Measurements from ENCODE around the gene CDKL4.
"Not testable (repeated sequence)": the region's sequence is repeated elsewhere in the genome, so short reads cannot be mapped to it uniquely, and the experiment has no call there.

Gene CDKL4

GRCh38 chr2:39243469-39244123, at the start of gene CDKL4:
Gene CDKL4 (minus strand): TSS chr2:39243970.
- no peak for DNase-seq

GRCh38 chr2:39290433-39290832, 46.7 kb upstream of the CDKL4 start:
- no peak for DNase-seq

GRCh38 chr2:39289609-39290008, 45.8 kb upstream of the CDKL4 start:
- no peak for DNase-seq

- DNase-seq: no peak
Measured at GRCh38 chr2:39283561-39283960, 39.8 kb upstream of the CDKL4 start.

GRCh38 chr2:39281391-39281790, 37.6 kb upstream of the CDKL4 start:
- DNase-seq: no peak

- no peak for DNase-seq
Measured at GRCh38 chr2:39275016-39275415, 31.2 kb upstream of the CDKL4 start.

- DNase-seq: no peak
Measured at GRCh38 chr2:39269941-39270340, 26.2 kb upstream of the CDKL4 start.

GRCh38 chr2:39266916-39267434, 23.2 kb upstream of the CDKL4 start:
- DNase-seq: no peak

- DNase-seq: no peak
Measured at GRCh38 chr2:39266139-39266805, 22.5 kb upstream of the CDKL4 start.

- DNase-seq: peak; percentile 15
Measured at GRCh38 chr2:39265315-39265714, 21.5 kb upstream of the CDKL4 start.

- no peak for DNase-seq
Measured at GRCh38 chr2:39264733-39265132, 21.0 kb upstream of the CDKL4 start.

- DNase-seq: no peak
Measured at GRCh38 chr2:39260087-39260486, 16.3 kb upstream of the CDKL4 start.

- DNase-seq: no peak
Measured at GRCh38 chr2:39256040-39256439, 12.3 kb upstream of the CDKL4 start.

- DNase-seq: no peak
Measured at GRCh38 chr2:39252888-39253518, 9.2 kb upstream of the CDKL4 start.

GRCh38 chr2:39247512-39248043, 3.8 kb upstream of the CDKL4 start:
- DNase-seq: peak; percentile 51

GRCh38 chr2:39246382-39246980, 2.7 kb upstream of the CDKL4 start:
- DNase-seq: no peak

GRCh38 chr2:39244963-39245625, 1.3 kb upstream of the CDKL4 start:
- DNase-seq: not testable (repeated sequence)

GRCh38 chr2:39244241-39244862, 582 bp upstream of the CDKL4 start:
- not testable (repeated sequence) for DNase-seq

- DNase-seq: no peak
Measured at GRCh38 chr2:39241588-39241987, 2.2 kb downstream of the CDKL4 start.

- DNase-seq: no peak
Measured at GRCh38 chr2:39240758-39241157, 3.0 kb downstream of the CDKL4 start.

- no peak for DNase-seq
Measured at GRCh38 chr2:39234754-39235153, 9.0 kb downstream of the CDKL4 start.

GRCh38 chr2:39232141-39232540, 11.6 kb downstream of the CDKL4 start:
- DNase-seq: no peak
